ENCODE data around the gene TAMALIN.

Gene TAMALIN

DNA sequence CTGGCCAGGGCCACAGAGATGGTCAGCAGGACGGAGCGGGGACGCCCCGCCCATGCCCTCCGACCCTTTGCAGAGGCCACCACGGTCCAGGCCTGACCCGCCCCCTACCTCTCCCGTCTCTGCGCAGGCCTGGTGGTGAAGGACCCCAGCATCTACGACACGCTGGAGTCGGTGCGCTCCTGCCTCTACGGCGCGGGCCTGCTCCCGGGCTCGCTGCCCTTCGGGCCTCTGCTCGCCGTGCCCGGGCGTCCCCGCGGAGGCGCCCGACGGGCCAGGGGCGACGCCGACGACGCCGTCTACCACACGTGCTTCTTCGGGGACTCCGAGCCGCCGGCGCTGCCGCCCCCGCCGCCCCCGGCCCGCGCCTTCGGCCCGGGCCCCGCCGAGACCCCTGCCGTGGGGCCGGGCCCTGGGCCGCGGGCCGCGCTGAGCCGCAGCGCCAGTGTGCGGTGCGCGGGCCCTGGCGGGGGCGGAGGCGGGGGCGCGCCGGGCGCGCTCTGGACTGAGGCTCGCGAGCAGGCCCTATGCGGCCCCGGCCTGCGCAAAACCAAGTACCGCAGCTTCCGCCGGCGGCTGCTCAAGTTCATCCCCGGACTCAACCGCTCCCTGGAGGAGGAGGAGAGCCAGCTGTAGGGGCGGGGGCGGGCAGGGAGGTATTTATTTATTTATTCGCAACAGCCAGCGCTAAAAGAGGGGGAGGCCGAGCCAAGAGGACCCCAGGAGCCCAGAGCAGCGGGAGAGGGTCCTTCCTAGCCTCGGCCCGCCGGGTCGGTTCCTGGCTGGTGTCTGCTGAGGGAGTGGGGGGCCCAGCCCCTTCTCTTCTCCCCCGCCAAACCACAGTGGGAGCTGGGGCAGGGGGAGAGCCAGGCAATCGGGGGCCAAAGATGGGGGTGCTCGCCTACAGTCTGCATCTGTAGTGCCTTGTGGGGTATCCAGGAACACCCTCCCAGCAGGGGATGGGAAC, 8.1 kb downstream of the TAMALIN start:
- no peak for DNase-seq

DNA sequence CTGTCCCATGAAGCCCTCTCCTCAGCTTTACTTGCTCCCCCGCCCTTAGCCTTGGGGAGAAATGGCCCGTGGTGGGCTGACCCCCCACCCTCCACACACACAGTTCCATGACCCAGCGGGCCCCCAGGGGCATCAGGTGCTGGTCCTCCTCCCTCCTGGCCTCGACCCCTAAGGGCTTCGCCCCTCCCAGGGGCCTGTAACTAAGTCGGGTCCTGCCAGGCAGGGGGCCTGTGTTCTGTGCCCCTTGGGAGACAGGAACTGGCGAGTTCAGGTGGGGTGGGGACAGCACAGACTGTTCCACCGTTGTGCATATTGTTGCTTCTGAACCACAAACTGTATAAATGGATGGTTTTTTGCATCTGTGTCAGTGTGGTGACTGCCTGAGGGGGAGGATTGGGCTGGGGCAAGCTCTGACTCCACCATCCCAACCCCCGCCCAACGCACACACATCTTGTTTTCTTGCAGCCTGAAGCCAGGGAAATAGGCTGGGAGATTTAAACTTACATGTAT, 8.8 kb downstream of the TAMALIN start:
- no peak for DNase-seq

DNA sequence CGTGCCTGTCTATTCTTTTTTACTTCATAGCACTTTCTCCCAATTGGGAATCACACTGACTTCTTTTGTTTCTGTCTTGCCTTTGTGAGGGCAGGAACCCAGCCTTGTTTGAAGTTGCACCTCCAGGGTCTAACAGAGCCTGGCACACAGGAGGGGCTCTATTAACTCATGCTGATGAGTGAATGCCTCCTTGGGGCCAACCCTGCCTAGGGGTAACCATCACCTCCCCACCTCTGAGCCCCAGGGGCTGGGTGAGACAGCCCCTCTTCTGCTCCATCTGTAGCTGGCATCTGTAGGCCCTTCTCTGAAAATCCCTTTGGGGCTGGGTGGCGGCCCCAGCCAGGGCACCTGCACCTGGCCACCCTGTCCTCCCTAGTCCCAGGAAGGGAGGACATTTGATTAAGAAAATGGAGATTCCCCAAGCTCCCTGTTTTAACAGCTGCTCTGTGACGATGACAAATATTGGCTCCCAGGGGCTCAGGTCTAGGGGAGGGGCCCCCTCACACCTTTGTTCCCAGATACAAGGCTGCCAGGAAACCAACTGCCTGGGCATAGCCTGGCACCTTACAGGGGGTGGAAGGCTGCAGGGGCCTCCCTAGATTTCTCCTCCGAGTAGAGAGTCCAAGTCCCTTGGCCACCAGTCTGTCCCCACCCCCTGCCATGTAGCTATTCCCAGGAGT, 11.8 kb downstream of the TAMALIN start:
- no peak for DNase-seq

DNA sequence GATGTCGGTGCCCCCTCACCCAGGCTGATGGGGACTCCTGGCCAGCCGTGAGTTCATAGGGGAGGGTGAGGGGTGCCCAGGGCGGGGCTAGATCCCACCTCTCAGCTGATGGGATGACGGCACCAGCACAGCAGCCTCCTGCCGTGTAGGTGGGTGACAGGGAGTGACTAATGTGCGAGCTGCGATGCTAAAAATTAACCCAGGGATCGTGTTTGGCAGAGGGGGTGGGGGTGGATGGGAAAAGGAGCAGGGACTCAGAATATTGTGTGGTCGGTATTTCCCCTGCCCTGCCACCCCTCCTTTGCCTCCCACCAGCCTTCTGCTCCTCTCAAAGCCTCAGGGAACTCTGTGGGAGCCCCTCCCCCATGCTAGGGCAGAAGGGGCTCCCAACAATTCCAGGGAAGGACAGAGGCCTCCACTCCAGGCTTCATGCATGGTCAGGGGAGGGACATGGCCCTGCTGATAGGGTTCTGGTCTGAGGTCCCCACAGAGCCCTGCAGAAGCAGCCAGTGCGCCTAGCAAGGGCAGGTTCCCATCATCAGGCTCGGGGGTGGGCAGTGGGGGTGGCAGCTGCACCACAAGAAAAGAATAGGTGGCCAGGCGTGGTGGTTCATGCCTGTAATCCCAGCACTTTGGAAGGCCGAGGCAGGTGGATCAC, 12.5 kb downstream of the TAMALIN start:
- no peak for DNase-seq

DNA sequence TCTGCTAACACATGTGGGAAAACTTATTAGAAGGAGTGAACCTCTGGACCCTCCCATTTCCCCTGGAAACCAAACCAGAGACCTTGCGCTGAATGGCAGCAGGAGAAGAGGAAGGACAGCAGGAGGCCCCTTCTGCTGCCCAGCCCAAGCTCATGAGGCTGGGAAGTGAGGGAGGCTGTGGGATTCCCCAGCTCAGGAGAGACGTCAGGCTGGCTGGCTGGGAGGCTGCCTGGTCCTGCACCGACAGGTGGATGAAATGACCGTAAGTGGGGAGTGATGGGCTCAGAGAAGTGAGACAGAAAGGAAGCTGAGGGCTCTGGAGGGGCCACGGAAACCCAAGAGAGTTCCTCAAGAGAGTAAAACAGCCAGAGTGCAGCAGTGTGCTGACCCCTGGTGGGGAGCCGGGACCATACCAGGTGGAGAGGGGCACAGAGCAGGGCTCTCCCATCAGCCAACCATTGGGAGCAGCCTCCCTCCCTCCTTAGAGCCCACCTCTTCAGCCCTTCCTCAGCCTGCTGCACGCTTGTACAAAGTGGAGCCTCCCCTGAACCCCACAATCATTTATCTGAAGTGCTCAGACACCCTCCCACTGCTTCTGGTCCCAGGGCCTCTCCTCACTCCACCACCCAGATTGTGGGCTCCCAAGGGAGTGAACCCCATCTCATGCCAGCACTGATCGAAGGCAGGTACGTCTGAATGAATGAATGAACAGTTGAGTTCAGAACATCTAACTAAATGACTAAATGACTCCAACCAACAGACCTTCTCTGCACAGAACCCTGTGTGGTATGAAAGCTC, 14.0 kb downstream of the TAMALIN start:
- peak; percentile 72 for DNase-seq

DNA sequence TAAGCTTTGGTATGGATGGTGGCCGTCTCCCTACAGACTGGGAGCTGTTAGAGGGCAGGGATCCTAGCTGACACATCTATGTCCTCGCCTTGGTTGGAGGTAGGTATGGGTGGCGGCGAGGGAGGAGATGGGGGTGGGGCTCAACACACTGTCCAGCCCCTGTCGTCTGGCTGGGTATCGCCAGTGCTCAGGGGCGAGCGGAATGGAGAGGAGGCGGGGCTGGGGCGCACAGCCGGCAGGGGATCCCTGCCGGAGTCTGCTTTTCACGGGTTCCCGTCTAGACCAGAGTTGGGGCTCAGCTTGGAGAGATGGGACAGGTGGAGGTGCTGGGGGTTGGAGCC, 16.1 kb downstream of the TAMALIN start:
- no peak for DNase-seq

DNA sequence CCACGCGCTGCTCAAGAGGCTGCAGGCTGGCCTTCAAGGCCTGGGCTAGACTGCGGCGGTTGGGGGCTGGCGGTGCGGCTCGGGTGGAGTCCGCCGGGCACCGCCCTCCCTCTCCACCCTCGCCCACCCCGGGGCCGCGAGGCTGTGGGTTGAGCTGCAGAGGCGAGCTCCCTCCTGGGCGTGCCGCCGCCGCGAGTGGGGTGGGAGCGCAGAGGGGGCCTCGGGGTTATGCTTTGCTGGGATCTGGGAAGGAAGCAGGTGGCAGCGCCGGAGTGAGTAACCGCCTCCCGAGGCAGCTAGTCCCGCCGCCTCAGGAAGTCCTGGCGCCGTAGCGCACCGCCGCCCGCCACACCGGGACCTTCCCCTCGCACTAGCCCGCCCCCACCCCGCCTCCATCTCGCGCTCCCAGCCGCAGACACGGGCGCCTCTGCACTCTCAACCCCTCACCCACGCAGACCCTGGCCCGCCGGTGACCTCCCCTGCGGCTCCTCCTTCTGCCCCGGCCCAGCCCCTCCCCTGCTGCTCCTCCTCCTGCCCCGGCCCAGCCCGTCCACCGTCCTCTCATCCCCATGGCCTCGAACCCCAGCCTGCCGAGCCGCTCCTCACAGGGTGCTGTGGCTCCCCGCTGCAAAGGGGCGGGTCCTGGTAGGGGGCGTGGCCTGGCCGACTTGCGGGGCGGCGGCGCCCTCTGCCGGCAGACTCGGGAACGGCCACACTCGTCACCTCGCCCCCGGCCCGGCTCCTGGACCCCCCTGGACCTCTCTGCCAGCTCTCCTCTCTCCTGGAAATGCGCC, 16.6 kb downstream of the TAMALIN start:
- peak; percentile 90 for DNase-seq

DNA sequence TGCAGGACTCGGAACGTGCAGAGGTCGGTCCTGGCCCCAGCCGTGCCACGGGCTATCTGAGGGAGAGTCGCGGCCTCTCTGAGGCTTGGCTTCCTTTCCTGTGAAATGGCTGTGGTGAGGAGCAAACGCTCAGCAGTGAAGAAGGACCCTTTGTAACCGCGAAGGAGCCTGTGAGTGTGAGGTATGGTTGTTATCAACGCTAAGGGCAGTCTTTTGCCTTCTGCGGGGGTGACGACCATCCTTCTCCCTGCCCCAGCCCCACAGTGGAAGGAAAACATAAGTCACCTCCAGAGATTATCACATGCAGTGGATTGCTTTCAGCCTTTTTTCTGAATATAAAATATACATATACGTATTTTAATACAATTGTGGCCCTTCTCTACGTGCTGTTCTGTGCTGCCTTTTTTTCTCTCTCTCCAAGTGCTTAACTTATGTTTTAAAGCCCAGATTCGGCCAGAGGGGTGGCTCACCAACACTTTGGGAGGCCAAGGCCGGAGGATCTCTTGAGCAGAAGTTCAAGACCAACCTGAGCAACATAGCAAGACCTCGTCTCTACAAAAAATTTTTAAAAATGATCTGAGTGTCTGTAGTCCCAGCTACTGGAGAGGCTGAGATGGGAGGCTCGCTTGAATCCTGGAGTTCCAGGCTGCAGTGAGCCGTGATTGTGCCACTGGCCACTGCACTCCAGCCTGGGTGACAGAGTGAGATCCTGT, 17.4 kb downstream of the TAMALIN start:
- DNase-seq: no peak

DNA sequence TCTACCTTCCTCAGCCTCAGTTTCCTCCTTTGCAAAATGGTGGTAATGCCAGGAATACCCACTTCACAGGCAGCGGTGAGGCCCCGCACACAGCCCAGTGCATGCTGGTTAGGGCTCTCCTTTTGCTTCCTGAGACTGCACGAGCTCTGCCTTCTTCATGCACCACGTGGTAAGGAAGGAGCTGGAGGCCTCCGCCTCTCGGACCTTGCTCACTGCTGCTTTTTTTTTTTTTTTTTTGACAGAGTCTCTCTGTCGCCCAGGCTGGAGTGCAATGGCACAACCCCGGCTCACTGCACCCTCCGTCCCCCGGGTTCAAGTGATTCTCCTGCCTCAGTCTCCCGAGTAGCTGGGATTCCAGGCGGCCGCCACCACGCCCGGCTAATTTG, 18.1 kb downstream of the TAMALIN start:
- DNase-seq: peak; percentile 54

DNA sequence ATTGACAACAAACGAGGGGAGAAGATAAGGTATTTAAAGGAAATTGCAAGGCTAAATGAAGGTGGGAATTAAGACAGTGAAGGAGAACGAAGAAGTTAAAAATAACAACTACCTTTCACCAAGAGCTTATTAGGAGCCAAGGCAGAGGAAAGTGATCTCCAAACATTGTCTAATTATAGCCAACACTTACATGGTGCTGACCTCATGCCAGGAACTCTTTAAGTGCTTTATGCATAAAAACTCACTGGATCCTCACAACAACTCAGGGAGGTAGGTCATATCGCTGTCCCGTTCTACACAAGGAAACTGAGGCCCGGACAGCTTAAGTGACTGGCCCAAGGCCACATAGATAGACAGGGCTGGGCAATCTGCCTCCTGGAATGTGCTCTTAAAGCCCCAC, 19.5 kb downstream of the TAMALIN start:
- DNase-seq: no peak

DNA sequence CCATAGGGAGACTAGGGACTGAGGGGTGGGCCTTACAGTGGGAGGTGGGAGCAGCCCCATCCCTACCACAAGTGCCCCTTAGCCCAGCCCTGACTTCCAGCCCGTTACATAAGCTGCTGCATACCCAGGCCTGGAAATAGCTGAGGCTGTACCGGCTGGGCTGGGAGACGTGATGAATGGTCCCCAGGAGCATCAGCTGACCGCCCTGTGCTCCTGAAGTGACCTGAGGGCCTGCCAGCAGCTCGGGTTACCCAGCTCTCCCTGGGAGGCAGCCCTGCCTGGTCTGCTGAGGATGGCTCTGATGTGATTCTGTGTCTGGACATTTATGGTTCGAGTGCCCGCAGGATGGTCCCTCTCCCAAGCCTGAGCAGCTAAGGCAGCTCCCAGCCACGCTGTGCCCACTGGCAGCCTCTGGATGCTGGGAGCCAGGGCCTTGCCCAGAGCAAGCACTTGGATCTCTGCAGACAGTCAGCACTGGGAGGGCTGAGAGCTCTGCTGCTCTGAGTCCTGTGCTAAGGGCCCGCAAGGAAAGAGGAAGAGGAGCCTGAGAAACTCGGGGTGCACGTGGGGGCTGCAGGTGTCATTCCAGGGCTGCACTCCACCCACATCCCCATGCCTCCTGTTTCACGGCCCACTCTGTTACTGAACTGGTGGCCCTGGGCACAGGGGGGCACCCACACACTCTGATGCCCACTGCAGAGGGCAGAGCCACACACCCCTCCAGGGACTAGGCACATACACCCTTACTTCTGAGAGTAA, 20.5 kb downstream of the TAMALIN start:
- no peak for DNase-seq

DNA sequence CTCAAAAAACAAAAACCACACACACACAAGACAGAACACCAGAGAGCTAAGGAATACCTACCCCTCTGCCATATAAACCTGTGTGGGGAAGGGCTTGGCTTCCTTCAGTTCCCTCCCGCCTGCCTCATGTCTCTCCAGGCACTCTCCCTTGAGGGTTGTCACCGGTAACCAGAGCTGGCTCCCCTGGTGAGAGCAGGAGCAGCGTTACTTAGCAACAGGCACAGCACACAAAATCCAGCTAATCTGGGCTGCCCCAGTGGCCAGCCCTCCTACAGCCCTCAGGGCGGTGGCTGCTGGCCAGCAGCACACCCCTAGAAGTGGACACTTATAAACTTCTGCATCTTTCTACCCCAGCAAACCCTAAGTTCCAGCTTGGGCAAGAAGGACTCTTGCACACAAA, 22.9 kb downstream of the TAMALIN start:
- no peak for DNase-seq

DNA sequence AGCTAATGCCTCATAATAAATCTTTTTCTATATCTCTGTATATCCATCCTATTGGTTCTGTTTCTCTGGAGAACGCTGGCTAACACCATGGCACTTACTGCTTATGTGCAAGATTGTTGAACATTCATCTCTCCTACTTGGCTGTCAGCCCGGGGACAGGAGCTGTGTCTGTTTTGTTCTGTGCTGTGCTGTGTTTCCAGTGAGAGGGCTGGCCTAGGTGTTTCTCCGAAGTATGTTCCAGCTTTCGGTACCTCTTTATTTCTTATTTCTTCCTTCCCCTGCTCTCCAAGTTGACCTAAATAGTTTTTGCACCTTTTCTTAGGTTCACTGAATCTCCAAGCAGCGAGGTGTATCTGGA, 25.7 kb downstream of the TAMALIN start:
- no peak for DNase-seq

DNA sequence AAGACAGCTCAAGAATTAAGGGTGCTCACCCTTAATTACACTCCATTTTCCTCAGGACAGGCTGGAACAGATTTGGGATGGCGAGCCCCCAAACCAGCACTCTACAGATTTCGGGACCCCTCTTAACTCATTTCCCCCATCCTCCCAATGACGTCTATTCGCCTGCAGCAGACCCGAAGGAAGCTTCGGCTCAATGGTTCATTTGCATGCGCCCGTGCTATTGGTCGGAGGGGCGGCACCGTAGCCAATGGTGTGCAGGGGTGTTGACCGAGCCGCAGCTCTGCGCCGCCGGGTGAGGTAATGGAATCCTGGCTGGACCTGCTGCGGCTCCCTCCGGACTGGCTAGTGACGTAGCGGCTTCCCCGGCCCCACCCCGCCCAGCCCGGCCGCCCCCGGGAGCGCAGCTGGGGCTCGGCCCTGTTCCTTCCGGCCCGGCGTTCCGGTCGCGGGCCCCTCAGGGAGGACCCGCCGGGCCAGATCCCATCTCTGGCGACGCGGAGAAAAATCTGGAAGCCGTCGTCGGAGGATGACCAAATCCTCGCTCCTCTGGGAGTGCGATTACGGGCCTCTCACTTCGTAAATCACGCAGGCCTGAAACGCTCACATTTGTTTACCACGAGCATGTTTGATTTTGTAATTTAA, 26.2 kb downstream of the TAMALIN start:
- peak; percentile 93 for DNase-seq

DNA sequence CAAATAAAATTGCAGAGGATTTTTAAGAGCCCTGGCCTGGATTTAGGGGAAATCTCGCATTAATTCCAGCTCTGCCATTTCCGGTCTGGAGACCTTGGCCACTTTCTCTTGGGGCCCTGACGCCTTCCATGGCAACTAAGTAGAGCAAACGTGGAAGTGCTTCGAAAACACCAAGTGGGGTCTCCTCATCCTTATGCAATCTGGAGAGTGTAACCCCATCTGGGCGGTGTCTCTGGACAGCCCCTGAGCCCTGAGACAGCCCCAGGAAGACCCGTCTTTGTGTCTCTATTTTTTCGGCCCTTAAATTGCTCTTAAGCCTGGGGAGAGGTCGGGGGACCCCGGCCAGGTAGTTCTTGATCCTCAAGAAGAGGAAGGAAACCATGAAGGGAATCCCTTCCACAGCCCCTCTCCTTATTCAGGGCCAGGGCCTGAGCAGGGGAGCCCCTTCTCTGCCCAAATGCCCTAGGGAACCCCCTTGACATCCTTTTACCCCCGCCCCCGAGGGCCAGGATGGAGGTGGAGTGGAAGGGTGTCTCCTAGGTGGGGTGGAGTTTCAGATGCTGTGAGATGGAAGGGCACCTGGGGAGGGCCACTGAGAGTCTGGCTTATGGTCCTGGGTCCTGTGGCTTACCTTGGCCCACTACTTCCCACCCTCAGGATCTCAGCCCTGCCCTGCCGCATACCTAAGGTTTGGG, 26.8 kb downstream of the TAMALIN start:
- DNase-seq: peak; percentile 38

DNA sequence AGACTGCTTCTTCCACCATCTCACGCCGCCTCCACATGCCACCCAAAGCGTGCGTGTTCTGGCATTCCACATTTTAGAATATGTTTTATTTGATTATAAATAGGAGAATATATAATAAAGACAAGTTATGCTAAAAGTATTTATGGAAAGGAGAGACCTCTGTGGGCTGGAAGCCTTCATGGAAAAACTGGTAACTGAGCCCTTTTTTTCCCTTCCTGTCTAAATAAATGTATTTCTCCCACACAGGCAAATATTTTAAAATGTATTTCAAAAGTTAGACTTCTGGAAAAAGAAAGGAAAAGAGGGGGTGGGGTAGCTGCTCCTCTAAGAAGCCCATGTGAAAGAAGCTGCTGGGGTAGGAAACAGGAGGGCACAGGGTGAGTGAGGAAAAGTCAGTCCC, 28.4 kb downstream of the TAMALIN start:
- DNase-seq: no peak

DNA sequence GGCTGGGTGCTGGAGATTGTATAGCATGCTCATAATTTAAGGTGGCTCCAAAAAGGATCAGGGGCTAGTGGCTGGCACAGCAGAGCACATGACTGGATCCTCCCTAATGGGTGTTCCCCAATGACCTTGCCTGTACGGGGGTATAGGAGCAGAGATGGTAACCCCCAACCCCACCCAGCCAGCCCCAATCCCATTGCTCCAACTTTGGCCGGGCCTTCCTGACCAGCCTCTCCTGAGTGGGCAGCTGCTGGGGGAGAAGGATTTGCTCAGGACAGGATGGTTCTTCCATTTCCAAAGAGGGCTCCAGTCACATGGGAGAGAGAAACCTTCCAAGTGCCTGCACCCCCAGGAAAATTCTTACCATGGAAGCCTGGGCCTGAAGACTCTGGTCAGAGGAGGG, 29.2 kb downstream of the TAMALIN start:
- no peak for DNase-seq

DNA sequence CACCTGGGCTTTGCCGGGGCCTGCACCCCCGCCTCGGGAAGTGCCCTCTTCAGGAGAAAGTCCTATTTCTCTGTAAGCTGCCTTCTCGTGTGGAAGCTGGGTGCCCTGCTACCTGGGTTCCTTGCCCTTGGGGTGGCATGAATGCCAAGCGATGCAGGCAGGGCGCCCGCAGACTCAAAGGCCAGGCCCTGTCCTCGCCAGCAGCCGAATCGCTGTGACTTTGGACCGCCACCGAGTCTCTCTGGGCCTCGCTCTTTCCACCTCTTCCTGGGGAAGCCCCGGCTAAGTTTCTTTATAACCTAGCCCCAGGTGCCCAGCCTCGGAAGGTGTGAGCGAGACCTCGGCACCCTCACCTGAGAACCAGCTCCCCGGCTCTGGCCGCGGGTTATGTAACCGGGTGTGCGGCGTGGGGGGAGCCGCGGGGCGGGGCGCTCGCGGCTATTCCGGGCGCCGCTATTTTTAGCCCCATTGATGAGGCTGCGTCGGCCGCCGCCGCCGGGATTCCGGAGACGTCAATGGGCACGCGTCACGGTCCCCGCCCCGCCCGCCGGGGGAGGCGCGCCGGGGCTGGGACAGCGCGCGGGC, 29.9 kb downstream of the TAMALIN start:
- peak; percentile 95 for DNase-seq

DNA sequence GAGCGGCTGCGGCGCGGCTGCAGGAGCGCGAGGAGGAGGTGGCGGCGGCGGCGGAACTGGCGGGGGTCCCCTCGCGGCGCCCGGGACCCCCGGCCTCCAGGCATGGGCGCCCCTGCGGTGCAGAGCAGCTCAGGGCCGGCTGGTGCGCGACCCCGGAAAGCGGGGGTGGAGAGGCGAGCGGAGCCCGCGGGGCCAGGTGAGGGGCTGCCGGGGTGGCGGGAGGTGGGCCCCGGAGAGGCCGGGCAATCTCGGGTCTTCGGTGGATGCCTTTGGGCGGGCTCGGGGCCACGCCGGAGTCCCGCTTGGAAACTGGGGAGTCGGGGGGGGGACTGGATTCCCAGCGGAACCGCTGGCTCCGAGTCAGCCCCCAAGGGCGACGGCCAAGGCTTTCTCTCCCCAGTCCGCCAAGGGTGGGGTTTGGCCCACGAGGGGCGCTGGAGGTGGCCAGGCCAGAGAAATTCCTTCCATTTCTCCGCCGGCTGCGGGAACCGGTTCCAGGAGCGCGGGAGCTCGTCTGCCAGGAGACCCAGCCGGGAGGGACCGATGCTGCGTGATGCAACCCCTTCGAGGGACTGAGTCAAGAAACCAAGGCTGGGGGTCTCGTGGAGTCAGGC, 30.6 kb downstream of the TAMALIN start:
- no peak for DNase-seq
